Measurements from ENCODE around the gene IRAG1. TPM values are rescaled to one million over a fixed set of nuclear protein-coding genes. Genes with fewer than 3 reads are reported as not detected.

Gene IRAG1
- total and polyA plus RNA-seq, 2 experiments from 2014 or later: 1.5 to 2.7 TPM

DNA sequence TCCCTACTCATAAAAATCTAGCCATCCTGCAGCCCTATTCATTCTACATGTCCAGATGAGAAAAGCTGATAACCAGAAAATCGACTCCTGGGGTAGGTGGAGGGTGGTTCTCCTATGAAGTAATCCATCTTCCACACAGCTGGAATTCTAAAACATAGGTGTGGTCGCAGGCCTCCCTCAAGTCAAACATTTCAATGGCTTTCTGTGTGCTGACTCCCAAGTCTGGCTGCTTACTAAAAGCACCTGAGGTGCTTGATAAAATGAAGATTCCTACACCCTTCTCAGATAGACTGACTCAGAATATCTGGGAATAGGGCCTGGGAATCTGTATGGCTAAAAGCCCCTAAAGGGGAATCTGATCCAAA lies 26.1 kb downstream of the IRAG1 start (continued):
- TF ChIP-seq, protein P1, sequence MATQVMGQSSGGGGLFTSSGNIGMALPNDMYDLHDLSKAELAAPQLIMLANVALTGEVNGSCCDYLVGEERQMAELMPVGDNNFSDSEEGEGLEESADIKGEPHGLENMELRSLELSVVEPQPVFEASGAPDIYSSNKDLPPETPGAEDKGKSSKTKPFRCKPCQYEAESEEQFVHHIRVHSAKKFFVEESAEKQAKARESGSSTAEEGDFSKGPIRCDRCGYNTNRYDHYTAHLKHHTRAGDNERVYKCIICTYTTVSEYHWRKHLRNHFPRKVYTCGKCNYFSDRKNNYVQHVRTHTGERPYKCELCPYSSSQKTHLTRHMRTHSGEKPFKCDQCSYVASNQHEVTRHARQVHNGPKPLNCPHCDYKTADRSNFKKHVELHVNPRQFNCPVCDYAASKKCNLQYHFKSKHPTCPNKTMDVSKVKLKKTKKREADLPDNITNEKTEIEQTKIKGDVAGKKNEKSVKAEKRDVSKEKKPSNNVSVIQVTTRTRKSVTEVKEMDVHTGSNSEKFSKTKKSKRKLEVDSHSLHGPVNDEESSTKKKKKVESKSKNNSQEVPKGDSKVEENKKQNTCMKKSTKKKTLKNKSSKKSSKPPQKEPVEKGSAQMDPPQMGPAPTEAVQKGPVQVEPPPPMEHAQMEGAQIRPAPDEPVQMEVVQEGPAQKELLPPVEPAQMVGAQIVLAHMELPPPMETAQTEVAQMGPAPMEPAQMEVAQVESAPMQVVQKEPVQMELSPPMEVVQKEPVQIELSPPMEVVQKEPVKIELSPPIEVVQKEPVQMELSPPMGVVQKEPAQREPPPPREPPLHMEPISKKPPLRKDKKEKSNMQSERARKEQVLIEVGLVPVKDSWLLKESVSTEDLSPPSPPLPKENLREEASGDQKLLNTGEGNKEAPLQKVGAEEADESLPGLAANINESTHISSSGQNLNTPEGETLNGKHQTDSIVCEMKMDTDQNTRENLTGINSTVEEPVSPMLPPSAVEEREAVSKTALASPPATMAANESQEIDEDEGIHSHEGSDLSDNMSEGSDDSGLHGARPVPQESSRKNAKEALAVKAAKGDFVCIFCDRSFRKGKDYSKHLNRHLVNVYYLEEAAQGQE (IDR thresholded peaks at IDR 0.05; ENCODE audit: unreplicated experiment): no peak
- TF ChIP-seq, protein P2, sequence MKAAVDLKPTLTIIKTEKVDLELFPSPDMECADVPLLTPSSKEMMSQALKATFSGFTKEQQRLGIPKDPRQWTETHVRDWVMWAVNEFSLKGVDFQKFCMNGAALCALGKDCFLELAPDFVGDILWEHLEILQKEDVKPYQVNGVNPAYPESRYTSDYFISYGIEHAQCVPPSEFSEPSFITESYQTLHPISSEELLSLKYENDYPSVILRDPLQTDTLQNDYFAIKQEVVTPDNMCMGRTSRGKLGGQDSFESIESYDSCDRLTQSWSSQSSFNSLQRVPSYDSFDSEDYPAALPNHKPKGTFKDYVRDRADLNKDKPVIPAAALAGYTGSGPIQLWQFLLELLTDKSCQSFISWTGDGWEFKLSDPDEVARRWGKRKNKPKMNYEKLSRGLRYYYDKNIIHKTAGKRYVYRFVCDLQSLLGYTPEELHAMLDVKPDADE (IDR thresholded peaks at IDR 0.05): no peak
- no peak for TF ChIP-seq NANOG (IDR thresholded peaks at IDR 0.05; ENCODE audit: borderline replicate concordance)
- TF ChIP-seq, protein P3, sequence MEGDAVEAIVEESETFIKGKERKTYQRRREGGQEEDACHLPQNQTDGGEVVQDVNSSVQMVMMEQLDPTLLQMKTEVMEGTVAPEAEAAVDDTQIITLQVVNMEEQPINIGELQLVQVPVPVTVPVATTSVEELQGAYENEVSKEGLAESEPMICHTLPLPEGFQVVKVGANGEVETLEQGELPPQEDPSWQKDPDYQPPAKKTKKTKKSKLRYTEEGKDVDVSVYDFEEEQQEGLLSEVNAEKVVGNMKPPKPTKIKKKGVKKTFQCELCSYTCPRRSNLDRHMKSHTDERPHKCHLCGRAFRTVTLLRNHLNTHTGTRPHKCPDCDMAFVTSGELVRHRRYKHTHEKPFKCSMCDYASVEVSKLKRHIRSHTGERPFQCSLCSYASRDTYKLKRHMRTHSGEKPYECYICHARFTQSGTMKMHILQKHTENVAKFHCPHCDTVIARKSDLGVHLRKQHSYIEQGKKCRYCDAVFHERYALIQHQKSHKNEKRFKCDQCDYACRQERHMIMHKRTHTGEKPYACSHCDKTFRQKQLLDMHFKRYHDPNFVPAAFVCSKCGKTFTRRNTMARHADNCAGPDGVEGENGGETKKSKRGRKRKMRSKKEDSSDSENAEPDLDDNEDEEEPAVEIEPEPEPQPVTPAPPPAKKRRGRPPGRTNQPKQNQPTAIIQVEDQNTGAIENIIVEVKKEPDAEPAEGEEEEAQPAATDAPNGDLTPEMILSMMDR (conservative IDR thresholded peaks at IDR 0.05; ENCODE audit: low read depth in 2 of 2): no peak
- no peak for TF ChIP-seq EZH2 (IDR thresholded peaks at IDR 0.05; ENCODE audit: low read depth, unreplicated experiment)
- TF ChIP-seq POLR2AphosphoS5 (IDR thresholded peaks at IDR 0.05; ENCODE audit: low read depth): no peak

DNA sequence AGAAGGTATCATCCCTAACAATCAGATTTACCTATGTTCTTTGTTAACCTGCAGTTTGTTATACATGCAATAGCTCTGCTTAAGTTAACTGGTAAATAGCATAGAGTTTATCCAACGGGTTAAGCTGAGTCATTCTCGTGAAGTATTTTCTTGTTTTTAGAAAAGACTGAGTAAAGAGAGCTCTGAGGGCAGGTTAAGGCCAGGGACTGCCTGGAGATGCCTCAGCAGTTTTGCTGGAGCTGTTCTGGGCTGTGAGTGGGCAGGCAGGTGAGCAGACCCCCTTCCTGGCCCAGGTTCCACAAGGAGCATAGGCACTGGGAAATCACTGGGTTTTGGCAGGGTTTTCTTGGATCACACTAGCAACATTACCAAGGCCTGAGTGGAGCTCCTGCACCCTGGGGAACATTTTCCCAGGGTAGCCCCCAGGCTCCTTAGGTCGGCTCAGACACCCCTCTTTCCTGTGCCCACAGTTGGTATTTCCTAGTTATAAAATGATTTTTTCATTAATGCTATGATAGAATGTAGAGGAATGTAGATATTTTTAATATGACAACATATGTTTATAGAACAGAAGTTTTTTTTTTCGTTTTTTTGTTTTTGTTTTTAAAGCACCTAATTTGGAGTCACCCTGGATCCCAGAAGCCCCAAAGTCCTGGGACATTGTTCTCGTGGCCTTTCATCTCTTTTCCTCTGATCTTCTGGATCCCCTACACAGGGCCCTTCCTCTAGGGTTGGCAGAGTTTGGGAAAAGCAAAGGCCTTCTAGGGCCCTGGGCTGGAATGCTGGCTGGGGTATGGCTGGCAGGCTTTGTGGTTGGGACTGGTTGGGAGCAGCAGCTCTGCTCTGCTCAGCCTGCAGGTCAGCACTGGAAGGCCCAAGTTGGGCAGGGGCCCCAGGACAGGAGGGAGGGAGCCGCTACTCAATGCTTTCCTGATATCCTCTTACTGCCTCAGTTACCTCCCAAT lies 26.7 kb downstream of the IRAG1 start:
- no peaks in the 10 kb centered on the region for H3K4me1 ChIP-seq (ENCODE audit: insufficient read depth)
- H3K9me3 Mint-ChIP-seq: no peaks in the 10 kb centered on the region
- peak overlapping the region; percentile 38; the same call in 1 of the 2 replicates for H2AFZ ChIP-seq
- TF ChIP-seq EZH2 (IDR thresholded peaks at IDR 0.05; ENCODE audit: low read depth, unreplicated experiment) (no peak), CREB1 (CRISPR knock-in tag; IDR thresholded peaks at IDR 0.05; ENCODE audit: low read depth) (no peak), NANOG (IDR thresholded peaks at IDR 0.05; ENCODE audit: borderline replicate concordance) (no peak), EZH2phosphoT487 (IDR thresholded peaks at IDR 0.05; ENCODE audit: unreplicated experiment) (no peak), ZNF331 (CRISPR knock-in tag; IDR thresholded peaks at IDR 0.05; ENCODE audit: low read depth) (no peak)
- no peak for DNase-seq (ENCODE audit: low spot score)
- no peaks in the 10 kb centered on the region for H3K36me3 Mint-ChIP-seq (ENCODE audit: low read depth)
- no peaks in the 10 kb centered on the region; the same call in 1 of the 2 replicates for H3K9me2 ChIP-seq (ENCODE audit: insufficient read depth)
- H3K4me3 ChIP-seq: no peak overlapping the region
- no peaks in the 10 kb centered on the region for H3K36me3 ChIP-seq (ENCODE audit: insufficient read depth)
- H3K79me2 ChIP-seq (replicated peaks; ENCODE audit: insufficient read depth): no peaks in the 10 kb centered on the region
- H3K27ac ChIP-seq (ENCODE audit: low read depth): no peak overlapping the region
- H3K27me3 ChIP-seq (ENCODE audit: insufficient read depth): no peaks in the 10 kb centered on the region
- H3K4me2 ChIP-seq: no peak overlapping the region
- ATAC-seq: peak; percentile 66
- no peak overlapping the region for H3K4me3 Mint-ChIP-seq
- no peak overlapping the region for H3K27ac Mint-ChIP-seq
- no peaks in the 10 kb centered on the region for H3F3A ChIP-seq (replicated peaks; ENCODE audit: low read depth)
- H3K27me3 Mint-ChIP-seq (ENCODE audit: insufficient read depth, low read depth, poor library complexity): peaks cover 4% of the 10 kb centered on the region
- no peaks in the 10 kb centered on the region for H3K4me1 Mint-ChIP-seq
- no peaks in the 10 kb centered on the region for H4K20me1 ChIP-seq (replicated peaks; ENCODE audit: insufficient read depth)
